Stomach (tissue), 9 donors: ENCODE results near the gene ABCC8. TPM values are rescaled to one million over a fixed set of nuclear protein-coding genes. Genes with fewer than 3 reads are reported as not detected.

ENCODE experiments used
- DNase-seq, 2 donors: peaks; one replicate each; pipeline versions ENCODE4 v3.0.0 to v3.0.0-alpha.2; 2013 to 2019
- H3K27ac ChIP-seq, 5 donors: fragments of 200-600 bp in 4 of 5; sonication (generic) in 4 of 5; one replicate each; pipeline ENCODE4 v1.5.1; 2013 to 2019; ENCODE audit warnings: mild to moderate bottlenecking in 1 of 5, moderate library complexity in 1 of 5
- H3K27me3 ChIP-seq, 3 donors: fragments of 200-600 bp; sonication (generic); one replicate each; pipeline ENCODE4 v1.5.1; 2017 to 2019; ENCODE audit warnings: mixed run types in 1 of 3
- H3K36me3 ChIP-seq, 4 donors: fragments of 200-600 bp; sonication (generic); 1 replicate in 3 of 4; 2 replicates in 1 of 4; pipeline ENCODE4 v1.5.1; 2016 to 2019
- H3K4me1 ChIP-seq, 4 donors: fragments of 200-600 bp; sonication (generic); one replicate each; pipeline ENCODE4 v1.5.1; 2016 to 2019
- H3K4me3 ChIP-seq, 4 donors: fragments of 200-600 bp; sonication (generic) in 3 of 4; one replicate each; pipeline ENCODE4 v1.5.1; 2016 to 2019; ENCODE audit warnings: mild to moderate bottlenecking in 1 of 4
- H3K9me3 ChIP-seq, 4 donors: fragments of 200-600 bp; sonication (generic); one replicate each; pipeline ENCODE4 v1.5.1; 2016 to 2019
- CTCF ChIP-seq, 7 experiments: fragments of 450-650 bp in 4 of 7; fragments of 200-600 bp in 3 of 7; sonication (generic) in 3 of 7; IDR thresholded peaks; one replicate each; pipeline ENCODE4 v1.5.1; 2016 to 2019; ENCODE audit warnings: antibody characterized with exemption in 7 of 7, control low read depth in 2 of 7, mild to moderate bottlenecking in 1 of 7
- EP300 ChIP-seq: sonication (generic); formaldehyde crosslinking; IDR thresholded peaks from one replicate; pipeline ENCODE4 v1.6.1; 2017; ENCODE audit warnings: antibody characterized with exemption
- POLR2A ChIP-seq, 4 donors: fragments of 450-650 bp; IDR thresholded peaks; one replicate each; pipeline ENCODE4 v1.6.1; 2016; ENCODE audit warnings: antibody characterized with exemption in 4 of 4, control low read depth in 2 of 4, mild to moderate bottlenecking in 1 of 4, moderate library complexity in 1 of 4
- POLR2AphosphoS5 ChIP-seq, 3 donors: sonication (generic); formaldehyde crosslinking; IDR thresholded peaks; one replicate each; pipeline ENCODE4 v1.6.1; 2016; ENCODE audit warnings: antibody characterized with exemption in 3 of 3
- WGBS, 5 donors: extraction: QIAGEN DNeasy Blood & Tissue Kit in 3 of 5; methylation state at CpG; one replicate each; pipeline versions ENCODE4 v1.1.5 to v1.1.7; 2013 to 2018; 5-methylcytosine and 5-hydroxymethylcytosine counted together
- intact Hi-C: fragments of 100-400 bp; cut with DNase I; formaldehyde crosslinking; loops from one replicate; pipeline ENCODE4 v1.15.1; 2023; ENCODE audit warnings: low total_unique reads
- polyA plus RNA-seq, 3 donors: library from polyadenylated mRNA; stranded (reverse); fragments of 200-250 nt; gene quantifications; one replicate each; pipeline ENCODE4 v1.2.3, GENCODE V29; 2013
- total RNA-seq, 5 donors: library from RNA; depleted of rRNA; stranded (reverse); fragments of >200 nt; gene quantifications; one replicate each; pipeline versions ENCODE4 v1.1.0 to v1.2.3, GENCODE V29; 2014 to 2016
- donor health status: healthy with polysubstance abuse.
- donor health status: Bipolar disorder and iron deficiency.
- donor health status: healthy.

ABCC8 gene
- total and polyA plus RNA-seq, 8 donors = 3.9 to 69.6 (median 32.1) TPM; not detected in 1

GRCh38 chr11:17508791-17509190, 32.1 kb upstream of the ABCC8 start:
- intact Hi-C loops = loop anchor here (10.0 kb wide), 1 partner anchor 274 kb away; no protein-coding TSS in a partner anchor
- no peak for DNase-seq
- Histone ChIP-seq H3K27ac (no peak overlapping the region), H3K9me3 (no peaks in the 10 kb centered on the region), H3K27me3 (peaks cover 0 to 4% (median 0%) of the 10 kb centered on the region in 3 donors), H3K36me3 (peaks cover 0 to 3% (median 0%) of the 10 kb centered on the region in 4 donors), H3K4me1 (no peaks in the 10 kb centered on the region), H3K4me3 (no peak overlapping the region)
- TF ChIP-seq CTCF (IDR thresholded peaks at IDR 0.05) = no peak
- no peak for TF ChIP-seq EP300
- no peak for TF ChIP-seq POLR2A (IDR thresholded peaks at IDR 0.05)
- no peak for TF ChIP-seq POLR2AphosphoS5 (IDR thresholded peaks at IDR 0.05)
- WGBS, 5 donors = 43 to 71% (median 49%) methylated on average over 3 of the region's 3 CpGs

- no peak for DNase-seq
- Histone ChIP-seq H3K9me3 (no peaks in the 10 kb centered on the region), H3K27ac (no peak overlapping the region), H3K4me3 (no peak overlapping the region), H3K27me3 (peaks cover 0 to 4% (median 0%) of the 10 kb centered on the region in 3 donors), H3K36me3 (peaks cover 0 to 3% (median 0%) of the 10 kb centered on the region in 4 donors), H3K4me1 (no peaks in the 10 kb centered on the region)
- no peak for TF ChIP-seq EP300
- WGBS, 5 donors = 53 to 69% (median 62%) methylated on average over 3 of the region's 3 CpGs
- intact Hi-C loops = loop anchor here (10.0 kb wide), 1 partner anchor 274 kb away; no protein-coding TSS in a partner anchor
Measured at GRCh38 chr11:17508306-17508705, 31.7 kb upstream of the ABCC8 start.

- no peak for TF ChIP-seq CTCF (IDR thresholded peaks at IDR 0.05)
- no peak for TF ChIP-seq POLR2A (IDR thresholded peaks at IDR 0.05)
- no peak for TF ChIP-seq EP300
- no peak for TF ChIP-seq POLR2AphosphoS5 (IDR thresholded peaks at IDR 0.05)
- Histone ChIP-seq H3K27me3 (peaks cover 0 to 4% (median 0%) of the 10 kb centered on the region in 3 donors), H3K4me3 (no peak overlapping the region), H3K27ac (no peak overlapping the region), H3K4me1 (no peaks in the 10 kb centered on the region), H3K9me3 (no peaks in the 10 kb centered on the region), H3K36me3 (peaks cover 0 to 3% (median 0%) of the 10 kb centered on the region in 4 donors)
- intact Hi-C loops = loop anchor here (10.0 kb wide), 1 partner anchor 273 kb away; no protein-coding TSS in a partner anchor
- WGBS, 5 donors = 87 to 94% (median 90%) methylated on average over 2 of the region's 2 CpGs
- no peak for DNase-seq
Measured at GRCh38 chr11:17507773-17508172, 31.1 kb upstream of the ABCC8 start.

GRCh38 chr11:17506942-17507341, 30.3 kb upstream of the ABCC8 start:
- intact Hi-C loops = loop anchor here (10.0 kb wide), 1 partner anchor 272 kb away; no protein-coding TSS in a partner anchor
- no peak for DNase-seq
- Histone ChIP-seq H3K4me1 (no peaks in the 10 kb centered on the region), H3K27me3 (no peaks in the 10 kb centered on the region), H3K9me3 (no peaks in the 10 kb centered on the region), H3K4me3 (no peak overlapping the region), H3K36me3 (peaks cover 0 to 3% (median 0%) of the 10 kb centered on the region in 4 donors), H3K27ac (no peak overlapping the region)
- TF ChIP-seq POLR2AphosphoS5 (IDR thresholded peaks at IDR 0.05) (no peak), POLR2A (IDR thresholded peaks at IDR 0.05) (no peak), EP300 (no peak), CTCF (IDR thresholded peaks at IDR 0.05) (no peak)
- WGBS, 5 donors = 55 to 69% (median 58%) methylated on average over 2 to 3 of the region's 3 CpGs

- intact Hi-C loops = loop anchor here (10.0 kb wide), 1 partner anchor 272 kb away; no protein-coding TSS in a partner anchor
- TF ChIP-seq EP300 (no peak), POLR2A (IDR thresholded peaks at IDR 0.05) (no peak), CTCF (IDR thresholded peaks at IDR 0.05) (no peak), POLR2AphosphoS5 (IDR thresholded peaks at IDR 0.05) (no peak)
- no peak for DNase-seq
- 78 to 86% (median 79%) methylated on average over 6 of the region's 6 CpGs for WGBS, 5 donors
- H3K36me3 ChIP-seq = peaks cover 0 to 3% (median 0%) of the 10 kb centered on the region in 4 donors
- H3K27me3 ChIP-seq = no peaks in the 10 kb centered on the region
- no peaks in the 10 kb centered on the region for H3K4me1 ChIP-seq
- H3K27ac ChIP-seq = no peak overlapping the region
- no peak overlapping the region for H3K4me3 ChIP-seq
- H3K9me3 ChIP-seq = no peaks in the 10 kb centered on the region
Measured at GRCh38 chr11:17506314-17506713, 29.7 kb upstream of the ABCC8 start.
